Mucosa of stomach (tissue), 1 donor: ENCODE data around the gene KLHL29.

Experiments used
- H3K27me3 ChIP-seq: one replicate; pipeline ENCODE4 v1.7.0; 2013; ENCODE audit warnings: mild to moderate bottlenecking, low read length; ENCODE audit not compliant: control insufficient read depth, insufficient read depth
- H3K36me3 ChIP-seq: one replicate; pipeline ENCODE4 v1.7.0; 2013; ENCODE audit warnings: low read length; ENCODE audit not compliant: control insufficient read depth, insufficient read depth
- H3K4me1 ChIP-seq: one replicate; pipeline ENCODE4 v1.7.0; 2013; ENCODE audit warnings: mild to moderate bottlenecking, low read length; ENCODE audit not compliant: control insufficient read depth, insufficient read depth
- H3K4me3 ChIP-seq: one replicate; pipeline ENCODE4 v1.7.0; 2013; ENCODE audit warnings: low read length
- H3K9ac ChIP-seq: one replicate; pipeline ENCODE4 v1.7.0; 2013; ENCODE audit warnings: mild to moderate bottlenecking, low read length, moderate library complexity
- H3K9me3 ChIP-seq: one replicate; pipeline ENCODE4 v1.7.0; 2013; ENCODE audit warnings: mild to moderate bottlenecking, low read length, moderate library complexity; ENCODE audit not compliant: control insufficient read depth
- donor health status: Pancreatic carcinoma.

KLHL29 gene

DNA sequence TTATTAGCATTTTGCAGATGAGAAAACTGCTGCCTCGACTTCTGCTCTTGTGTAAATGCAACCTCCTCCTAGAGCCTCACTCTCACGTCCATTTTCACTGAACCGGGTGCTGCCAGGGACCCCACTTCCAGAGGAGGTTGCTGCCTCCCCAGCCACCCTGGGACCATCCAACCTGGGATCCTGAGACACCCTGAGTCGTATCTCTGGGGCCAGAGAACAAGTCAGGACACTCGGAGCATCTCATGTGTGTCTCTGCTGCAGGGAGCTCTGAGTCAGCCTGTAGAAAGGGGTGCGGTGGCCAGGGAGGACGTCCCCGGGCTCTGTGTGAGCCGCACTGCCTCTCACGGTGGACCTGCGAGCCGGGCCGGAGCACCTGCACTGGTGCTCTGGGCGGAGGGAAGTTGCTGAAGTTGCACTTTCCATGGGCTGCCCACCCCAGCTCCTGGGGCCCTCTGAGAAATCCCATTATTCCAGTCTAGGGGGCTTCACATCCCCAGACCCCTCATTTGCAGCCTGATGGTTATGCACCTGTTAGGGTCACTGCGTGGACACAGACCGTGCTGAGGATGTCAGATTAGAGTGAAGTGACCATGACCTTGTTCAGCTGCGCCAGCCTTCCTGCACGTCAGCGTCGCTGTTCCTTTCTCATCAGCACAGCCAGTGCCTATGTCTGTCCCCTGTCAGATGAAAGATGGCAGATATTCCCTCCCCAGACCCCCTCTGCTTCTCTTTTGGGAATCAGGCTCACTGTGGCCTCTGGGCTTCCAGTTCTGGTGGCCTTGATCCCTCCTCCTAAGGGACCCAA lies 230.4 kb downstream of the KLHL29 start:
- Histone ChIP-seq H3K9me3 (no peaks in the 10 kb centered on the region), H3K9ac (no peak overlapping the region), H3K4me3 (no peak overlapping the region), H3K27me3 (no peaks in the 10 kb centered on the region), H3K4me1 (no peaks in the 10 kb centered on the region), H3K36me3 (no peaks in the 10 kb centered on the region)

DNA sequence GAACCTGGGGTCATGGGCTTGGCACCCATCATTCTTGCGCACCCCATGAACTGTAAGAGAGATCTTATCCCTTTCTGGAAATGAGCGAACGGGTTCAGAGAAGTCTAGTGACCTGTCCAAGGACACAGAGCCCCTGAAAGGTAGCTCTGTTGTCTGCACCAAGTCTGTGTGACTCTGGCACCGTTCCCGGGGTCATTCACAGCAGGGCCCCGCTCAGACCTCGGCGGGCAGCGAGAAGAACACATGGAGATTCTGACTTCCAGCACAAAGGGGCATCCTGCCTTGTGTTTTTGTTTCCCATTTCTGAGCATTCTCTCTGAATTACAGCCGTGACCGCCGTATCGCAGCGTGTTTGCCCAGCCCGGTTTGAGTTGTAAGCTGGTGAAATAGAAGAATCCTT lies 231.7 kb downstream of the KLHL29 start:
- no peaks in the 10 kb centered on the region for H3K27me3 ChIP-seq
- no peaks in the 10 kb centered on the region for H3K4me1 ChIP-seq
- H3K9ac ChIP-seq = no peak overlapping the region
- no peaks in the 10 kb centered on the region for H3K36me3 ChIP-seq
- H3K4me3 ChIP-seq = no peak overlapping the region
- no peaks in the 10 kb centered on the region for H3K9me3 ChIP-seq

DNA sequence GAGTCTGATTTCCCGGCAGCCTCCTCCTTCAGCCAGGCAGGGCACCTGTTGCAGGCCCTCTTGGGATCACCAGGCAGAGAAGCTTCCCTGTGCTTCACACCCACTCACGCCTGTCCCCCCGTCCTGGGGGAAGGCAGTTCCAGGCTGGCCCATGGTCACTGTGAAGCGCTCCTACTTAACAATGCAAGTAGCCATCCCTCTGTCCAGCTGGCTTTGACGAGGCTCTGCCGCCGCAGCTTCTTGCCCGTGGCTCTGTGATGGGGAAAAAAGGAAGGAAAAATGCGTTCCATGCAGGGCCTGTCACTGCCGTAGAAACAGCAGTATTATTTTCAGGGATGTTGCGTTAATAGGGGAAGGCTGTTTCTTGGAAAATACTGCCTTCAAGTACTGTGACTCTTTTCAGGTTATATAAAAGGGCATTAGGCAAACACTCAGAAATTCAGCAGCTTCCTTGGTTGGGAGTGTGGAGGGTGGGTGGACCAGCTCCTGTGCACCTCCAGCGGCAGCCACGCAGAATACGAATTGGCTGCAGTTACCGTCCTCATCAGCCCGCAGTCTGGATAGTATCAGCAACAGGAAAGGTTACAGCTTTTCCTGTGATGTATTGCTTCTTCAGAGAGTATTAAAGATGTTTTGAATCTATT lies 232.3 kb downstream of the KLHL29 start:
- Histone ChIP-seq H3K4me3 (no peak overlapping the region), H3K27me3 (no peaks in the 10 kb centered on the region), H3K9ac (no peak overlapping the region), H3K4me1 (no peaks in the 10 kb centered on the region), H3K36me3 (no peaks in the 10 kb centered on the region), H3K9me3 (no peaks in the 10 kb centered on the region)

DNA sequence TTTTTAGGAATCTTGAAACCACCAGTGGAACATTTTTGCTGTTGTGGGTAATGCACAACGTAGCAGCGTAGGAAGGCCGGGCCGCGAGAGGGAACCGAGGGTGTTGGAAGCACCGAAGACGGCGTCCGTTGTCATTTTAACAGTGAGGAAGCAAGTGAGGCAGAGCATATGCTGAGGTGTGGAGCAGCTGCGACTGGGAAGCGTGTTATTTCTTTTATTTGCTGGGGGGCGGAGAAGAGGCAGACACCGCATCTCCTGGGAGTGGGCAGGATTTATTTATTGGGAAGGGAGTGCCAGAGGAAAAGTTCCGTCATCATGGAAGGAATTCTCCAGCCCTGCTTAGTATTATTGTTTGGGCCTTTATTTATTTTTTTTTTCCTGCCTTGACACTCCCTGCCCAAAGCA lies 232.8 kb downstream of the KLHL29 start:
- Histone ChIP-seq H3K4me1 (no peaks in the 10 kb centered on the region), H3K4me3 (no peak overlapping the region), H3K27me3 (no peaks in the 10 kb centered on the region), H3K9me3 (no peaks in the 10 kb centered on the region), H3K9ac (no peak overlapping the region), H3K36me3 (no peaks in the 10 kb centered on the region)

DNA sequence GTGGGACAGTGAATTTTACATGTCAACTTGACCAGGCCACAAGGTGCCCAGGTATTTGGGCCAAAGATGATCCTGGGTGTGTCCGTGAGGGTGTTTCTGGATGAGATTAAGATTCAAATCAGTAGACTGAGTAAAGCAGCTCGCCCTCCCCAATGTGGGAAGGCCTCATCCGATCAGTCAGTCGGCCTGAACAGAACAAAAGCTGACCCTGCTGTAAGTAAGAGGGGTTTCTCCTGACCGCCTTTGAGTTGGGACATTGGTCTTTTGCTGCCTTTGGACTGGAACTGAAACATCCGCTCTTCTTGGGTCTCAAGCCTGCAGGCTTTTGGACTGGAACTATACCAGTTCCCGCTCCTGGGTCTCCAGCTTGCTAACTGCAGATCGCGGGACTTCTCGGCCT lies 233.3 kb downstream of the KLHL29 start:
- H3K4me3 ChIP-seq = no peak overlapping the region
- no peaks in the 10 kb centered on the region for H3K27me3 ChIP-seq
- no peaks in the 10 kb centered on the region for H3K9me3 ChIP-seq
- H3K36me3 ChIP-seq = no peaks in the 10 kb centered on the region
- no peak overlapping the region for H3K9ac ChIP-seq
- H3K4me1 ChIP-seq = no peaks in the 10 kb centered on the region

DNA sequence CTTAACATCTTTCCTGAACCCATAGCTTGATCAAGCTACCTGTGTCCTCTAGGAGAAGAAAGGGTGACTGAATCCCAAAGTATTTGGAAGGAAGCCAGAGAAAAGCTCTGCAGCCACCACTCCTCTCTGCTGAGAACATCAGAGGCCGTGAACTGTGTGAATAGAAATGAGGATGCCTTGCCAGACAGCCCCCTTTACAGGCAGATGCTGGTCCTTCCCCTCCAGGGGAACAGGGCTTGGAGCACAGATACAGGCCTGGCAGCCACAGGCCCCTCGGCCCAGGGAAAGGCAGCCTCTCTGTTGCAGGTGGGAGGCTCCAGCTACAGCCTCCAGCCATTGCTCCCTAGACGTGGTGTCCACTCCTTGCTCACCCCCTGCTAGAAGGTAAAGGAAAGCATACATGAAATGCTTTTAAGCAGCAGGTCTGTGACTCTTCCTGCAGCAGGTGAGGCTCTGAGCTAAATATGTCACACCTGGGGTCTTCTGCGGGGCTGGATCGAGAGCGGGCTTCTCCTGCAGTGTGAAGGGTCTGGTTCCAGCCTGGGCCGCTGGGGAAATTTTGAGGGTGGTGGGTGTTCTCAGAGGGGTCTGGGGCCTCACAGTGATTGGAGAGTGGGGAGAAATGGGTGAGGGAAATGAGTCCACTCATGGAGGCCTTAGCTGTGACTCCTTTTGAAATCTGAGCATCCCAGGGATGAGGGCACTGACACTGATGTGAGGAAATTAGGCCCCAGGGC lies 234.0 kb downstream of the KLHL29 start:
- Histone ChIP-seq H3K9ac (no peak overlapping the region), H3K4me3 (no peak overlapping the region), H3K4me1 (no peaks in the 10 kb centered on the region), H3K36me3 (no peaks in the 10 kb centered on the region), H3K27me3 (no peaks in the 10 kb centered on the region), H3K9me3 (no peaks in the 10 kb centered on the region)

DNA sequence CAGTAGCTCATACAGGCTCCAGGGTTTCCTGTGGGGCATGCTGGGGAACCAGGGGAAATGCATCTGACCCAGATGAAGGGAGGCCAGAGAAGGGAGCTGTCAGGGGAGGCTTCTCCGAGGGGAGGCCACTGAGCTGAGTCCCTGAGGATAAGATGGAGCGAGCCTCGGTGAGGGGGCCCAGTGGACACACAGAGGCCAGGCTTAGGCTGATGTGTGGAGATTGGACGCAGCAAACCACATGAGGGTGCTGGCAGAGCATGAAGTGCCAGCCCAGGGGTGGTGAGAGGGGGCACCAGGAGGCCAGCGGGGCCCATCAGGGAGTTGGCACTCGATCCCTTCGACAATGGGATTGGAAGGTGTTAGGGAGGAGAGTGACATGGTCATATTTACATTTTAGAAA lies 235.0 kb downstream of the KLHL29 start:
- Histone ChIP-seq H3K27me3 (no peaks in the 10 kb centered on the region), H3K9ac (no peak overlapping the region), H3K9me3 (no peaks in the 10 kb centered on the region), H3K4me3 (no peak overlapping the region), H3K36me3 (no peaks in the 10 kb centered on the region), H3K4me1 (no peaks in the 10 kb centered on the region)

DNA sequence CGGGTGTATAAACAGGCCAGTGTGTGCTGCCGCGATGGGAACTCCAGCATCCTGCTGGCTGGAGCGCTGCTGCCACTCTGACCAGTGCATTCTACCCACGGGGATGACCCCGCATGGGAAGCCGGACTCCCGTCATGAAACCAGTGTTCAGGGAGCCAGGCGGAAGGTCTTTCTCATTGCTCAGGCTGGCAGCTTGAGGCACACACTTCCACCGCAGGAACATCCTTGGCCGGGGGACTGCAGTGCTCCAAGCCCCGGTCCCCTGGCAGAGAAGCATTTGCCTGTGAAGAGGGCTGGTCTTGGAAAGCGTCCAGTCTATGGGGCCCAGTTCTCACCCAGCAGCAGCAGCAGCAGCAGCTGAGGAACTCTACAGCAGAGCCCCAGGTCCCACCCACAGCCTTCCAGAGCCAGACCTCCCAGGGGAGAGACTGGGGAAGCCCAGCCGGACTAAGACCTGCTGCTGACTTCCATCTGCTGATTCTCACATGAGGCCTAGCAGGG lies 235.9 kb downstream of the KLHL29 start:
- Histone ChIP-seq H3K36me3 (no peaks in the 10 kb centered on the region), H3K9ac (no peak overlapping the region), H3K4me1 (no peaks in the 10 kb centered on the region), H3K4me3 (no peak overlapping the region), H3K9me3 (no peaks in the 10 kb centered on the region), H3K27me3 (no peaks in the 10 kb centered on the region)

DNA sequence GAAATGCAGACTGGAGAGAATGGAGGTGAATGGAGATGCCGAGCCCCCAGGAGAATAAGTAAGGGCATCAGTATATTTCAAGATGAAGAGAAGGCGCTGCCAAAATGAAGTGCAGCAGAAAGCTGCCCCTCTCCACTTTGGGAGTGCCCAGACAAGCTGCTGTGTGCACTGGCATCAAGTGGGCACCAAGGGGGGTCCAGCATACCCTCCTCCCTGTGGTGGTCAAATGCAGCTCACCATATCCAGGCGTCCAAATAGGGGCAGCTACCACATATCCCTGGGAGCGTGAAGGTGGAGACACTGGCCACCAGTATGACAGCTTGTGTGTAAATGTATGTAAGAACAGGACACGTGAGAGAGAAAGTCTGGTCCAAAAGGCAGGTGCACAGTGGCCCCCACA lies 236.6 kb downstream of the KLHL29 start:
- H3K4me3 ChIP-seq = no peak overlapping the region
- no peak overlapping the region for H3K9ac ChIP-seq
- H3K9me3 ChIP-seq = no peaks in the 10 kb centered on the region
- H3K4me1 ChIP-seq = no peaks in the 10 kb centered on the region
- H3K36me3 ChIP-seq = no peaks in the 10 kb centered on the region
- no peaks in the 10 kb centered on the region for H3K27me3 ChIP-seq

DNA sequence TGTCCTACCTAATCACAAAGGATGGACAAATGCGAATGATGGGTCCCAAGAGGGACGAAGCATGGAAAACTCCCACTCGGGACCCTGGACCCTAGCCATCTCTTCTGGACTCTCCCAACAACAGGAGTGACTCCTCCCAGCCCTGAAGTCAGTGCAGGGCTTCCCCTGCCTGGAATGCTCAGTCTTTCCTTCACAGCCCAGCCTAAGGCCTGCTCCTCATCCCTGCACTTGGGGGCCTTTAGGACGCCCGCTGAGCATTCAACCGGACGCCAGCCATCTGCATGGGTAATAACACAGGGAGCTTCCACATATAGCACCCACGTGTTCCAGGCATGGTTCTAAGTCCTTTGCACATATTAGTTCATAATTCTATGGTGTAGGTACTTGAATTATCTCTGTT lies 237.5 kb downstream of the KLHL29 start:
- no peak overlapping the region for H3K4me3 ChIP-seq
- no peaks in the 10 kb centered on the region for H3K9me3 ChIP-seq
- no peak overlapping the region for H3K9ac ChIP-seq
- no peaks in the 10 kb centered on the region for H3K36me3 ChIP-seq
- no peaks in the 10 kb centered on the region for H3K27me3 ChIP-seq
- H3K4me1 ChIP-seq = no peaks in the 10 kb centered on the region

DNA sequence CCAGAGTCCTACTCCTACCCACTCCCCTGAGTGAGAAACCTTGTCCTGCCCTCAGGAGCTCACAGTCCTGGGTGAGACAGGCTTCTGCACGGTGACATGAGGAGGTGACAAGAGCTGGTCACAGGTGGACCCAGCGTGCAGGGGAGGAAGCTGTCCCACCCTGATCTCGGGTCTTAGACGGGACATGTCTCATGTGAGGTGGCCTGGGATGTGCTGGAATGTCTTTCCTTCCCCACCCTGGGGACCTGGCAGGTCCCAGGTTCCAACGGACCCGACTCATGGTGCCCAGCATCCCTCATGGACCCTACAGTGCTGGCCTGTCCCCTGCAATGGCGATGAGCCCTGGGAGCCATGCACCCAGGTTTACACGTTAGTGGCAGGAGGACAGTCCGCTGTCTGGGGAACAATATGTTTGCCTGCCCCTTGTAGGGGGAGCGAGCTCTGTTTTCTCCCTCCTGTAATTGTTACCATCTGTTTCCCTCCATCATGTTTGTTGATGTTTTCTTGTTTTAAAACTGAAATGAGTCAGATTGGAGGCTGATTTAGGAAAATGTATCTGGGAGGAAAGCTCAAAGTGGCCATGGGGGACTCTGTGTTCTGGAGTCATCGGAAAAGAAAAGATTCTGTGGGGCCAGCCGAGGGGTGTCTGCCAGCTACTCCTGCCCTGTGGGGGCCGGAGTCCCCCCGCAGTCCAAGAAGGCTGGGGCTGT lies 238.1 kb downstream of the KLHL29 start:
- no peaks in the 10 kb centered on the region for H3K4me1 ChIP-seq
- no peak overlapping the region for H3K9ac ChIP-seq
- H3K4me3 ChIP-seq = no peak overlapping the region
- H3K36me3 ChIP-seq = no peaks in the 10 kb centered on the region
- no peaks in the 10 kb centered on the region for H3K27me3 ChIP-seq
- no peaks in the 10 kb centered on the region for H3K9me3 ChIP-seq
